A549 (cell line): ENCODE measurements around the gene GTPBP10. TPM values are rescaled to one million over a fixed set of nuclear protein-coding genes. Genes with fewer than 3 reads are reported as not detected.
"Not testable (repeated sequence)": the region's sequence is repeated elsewhere in the genome, so short reads cannot be mapped to it uniquely, and the experiment has no call there.

ENCODE experiments used
- ATAC-seq, 2 experiments: fragments of 200-7000 bp in 1 of 2; fragments of >200 bp in 1 of 2; cut with Nextera tagmentation in 1 of 2; cut with Tn5 transposase in 1 of 2; 3 replicates each; pipeline versions ENCODE4 v1.8.0 to v1.9.1; 2018 to 2020; ENCODE audit warnings: mild to moderate bottlenecking in 1 of 2, moderate library complexity in 1 of 2
- CTCF ChIA-PET: fragments of 300-600 bp; sonication (Branson Sonifier 250); formaldehyde crosslinking; extraction: SDS; loops from one replicate; lab custom pipeline; 2021; ENCODE audit warnings: antibody characterized with exemption, inconsistent platforms; lab: Yijun Ruan, JAX
- POLR2A ChIA-PET: fragments of 350-600 bp; formaldehyde crosslinking; extraction: SDS; loops from one replicate; lab custom pipeline; 2021; ENCODE audit warnings: antibody characterized with exemption, inconsistent platforms; lab: Yijun Ruan, JAX
- DNase-seq, 2 experiments: peaks; one replicate each; pipeline versions ENCODE4 v3.0.0 to v3.0.0-alpha.2; 2011 to 2016; ENCODE audit warnings: low read depth in 1 of 2, low spot score in 1 of 2
- FAIRE-seq: peaks from 2 replicates; lab custom pipeline; 2011; peaks lifted over from hg19 to GRCh38; lab: Jason Lieb, UNC
- H3K27ac ChIP-seq, 2 experiments: fragments of >200 bp; sonication (Bioruptor Twin); formaldehyde crosslinking; 3 replicates each; pipeline ENCODE4 v1.5.1; 2016 to 2017
- H3K4me1 ChIP-seq: fragments of >200 bp; sonication (Bioruptor Twin); formaldehyde crosslinking; 3 replicates; pipeline ENCODE4 v1.6.1; 2016
- H3K4me2 ChIP-seq: fragments of >200 bp; sonication (Bioruptor Twin); formaldehyde crosslinking; 3 replicates; pipeline ENCODE4 v1.6.1; 2016
- H3K4me3 ChIP-seq: fragments of >200 bp; sonication (Bioruptor Twin); formaldehyde crosslinking; 3 replicates; pipeline ENCODE4 v1.5.1; 2016
- H3K9me3 ChIP-seq: fragments of >200 bp; sonication (Bioruptor Twin); formaldehyde crosslinking; 3 replicates; pipeline ENCODE4 v1.6.1; 2016
- BHLHE40 ChIP-seq: IDR thresholded peaks from 2 replicates; pipeline ENCODE4 v1.6.1; 2012; ENCODE audit warnings: low read depth, low read length, inconsistent platforms
- CTCF ChIP-seq: fragments of >200 bp; sonication (Bioruptor Twin); formaldehyde crosslinking; IDR thresholded peaks from 3 replicates; pipeline ENCODE4 v1.5.1; 2016
- EHMT2 ChIP-seq: fragments of 200-600 bp; sonication (generic); IDR thresholded peaks from 2 replicates; pipeline ENCODE4 v1.6.1; 2016; ENCODE audit warnings: antibody characterized with exemption, low read depth, mild to moderate bottlenecking, moderate library complexity
- ELK1 ChIP-seq: fragments of 150-350 bp; IDR thresholded peaks from 2 replicates; pipeline ENCODE4 v1.6.1; 2014; ENCODE audit warnings: low read depth, mild to moderate bottlenecking, low read length
- EP300 ChIP-seq, 2 experiments: fragments of >200 bp; sonication (Bioruptor Twin); formaldehyde crosslinking; IDR thresholded peaks; 2 replicates in 1 of 2; 3 replicates in 1 of 2; pipeline ENCODE4 v1.6.1; 2016 to 2017
- FOSB ChIP-seq: fragments of 250-450 bp; sonication (Bioruptor Pico); IDR thresholded peaks from 2 replicates; pipeline ENCODE4 v1.5.0; 2020; ENCODE audit warnings: mild to moderate bottlenecking, moderate library complexity
- FOXS1 ChIP-seq: fragments of 250-450 bp; sonication (Bioruptor Pico); IDR thresholded peaks from 2 replicates; pipeline ENCODE4 v1.5.0; 2020; ENCODE audit warnings: mild to moderate bottlenecking, moderate library complexity
- HDAC2 ChIP-seq: fragments of 200-600 bp; sonication (generic); IDR thresholded peaks from 2 replicates; pipeline ENCODE4 v1.6.1; 2016
- NR3C1 ChIP-seq: fragments of >200 bp; sonication (Bioruptor Twin); formaldehyde crosslinking; IDR thresholded peaks from 3 replicates; pipeline ENCODE4 v1.6.1; 2017
- PHF8 ChIP-seq: fragments of 200-600 bp; sonication (generic); IDR thresholded peaks from 2 replicates; pipeline ENCODE4 v1.6.1; 2016; ENCODE audit warnings: low read depth, mild to moderate bottlenecking, antibody characterized with exemption, moderate library complexity, borderline replicate concordance
- RFX5 ChIP-seq: fragments of 450-650 bp; IDR thresholded peaks from 2 replicates; pipeline ENCODE4 v1.7.1; 2014; ENCODE audit warnings: antibody characterized with exemption, mild to moderate bottlenecking, moderate library complexity
- SMC3 ChIP-seq: fragments of >200 bp; sonication (Bioruptor Twin); formaldehyde crosslinking; IDR thresholded peaks from 3 replicates; pipeline ENCODE4 v1.6.1; 2018; ENCODE audit warnings: inconsistent platforms
- ZC3H11A ChIP-seq: fragments of 450-650 bp; IDR thresholded peaks from 2 replicates; pipeline ENCODE4 v1.6.1; 2014; ENCODE audit warnings: antibody characterized with exemption, mild to moderate bottlenecking
- ZSCAN20 ChIP-seq: fragments of 250-450 bp; sonication (Bioruptor Pico); IDR thresholded peaks from 2 replicates; pipeline ENCODE4 v1.8.0; 2022; ENCODE audit warnings: mild to moderate bottlenecking, moderate library complexity
- WGBS: methylation state at CpG from one replicate; pipeline ENCODE4 v1.1.6; 2017; ENCODE audit errors: missing lambda C conversion rate; 5-methylcytosine and 5-hydroxymethylcytosine counted together
- polyA plus RNA-seq, 4 experiments: library from polyadenylated mRNA; depleted of rRNA in 3 of 4; stranded (reverse); fragments of >200 nt; fragmentation: RNase III in 1 of 4; extraction: RNeasy Plus Mini Kit Qiagen cat#74134 plus additional on column Dnase treatment in 1 of 4; gene quantifications; 2 replicates in 3 of 4; 3 replicates in 1 of 4; pipeline ENCODE4 v1.2.3, GENCODE V29; 2011 to 2017
- TF ChIP-seq, protein P1 (sequence below): fragments of 200-600 bp; sonication (generic); IDR thresholded peaks from 2 replicates; pipeline ENCODE4 v1.6.1; 2016; ENCODE audit warnings: antibody characterized with exemption, mild to moderate bottlenecking, moderate library complexity
- TF ChIP-seq, protein P2 (sequence below): fragments of >200 bp; sonication (Bioruptor Twin); formaldehyde crosslinking; IDR thresholded peaks from 3 replicates; pipeline ENCODE4 v1.6.1; 2016

The GTPBP10 gene
- polyA plus RNA-seq, 2 of the 4 experiments (the other 2 are of a cell fraction) = 16.5 to 54.9 TPM

DNA sequence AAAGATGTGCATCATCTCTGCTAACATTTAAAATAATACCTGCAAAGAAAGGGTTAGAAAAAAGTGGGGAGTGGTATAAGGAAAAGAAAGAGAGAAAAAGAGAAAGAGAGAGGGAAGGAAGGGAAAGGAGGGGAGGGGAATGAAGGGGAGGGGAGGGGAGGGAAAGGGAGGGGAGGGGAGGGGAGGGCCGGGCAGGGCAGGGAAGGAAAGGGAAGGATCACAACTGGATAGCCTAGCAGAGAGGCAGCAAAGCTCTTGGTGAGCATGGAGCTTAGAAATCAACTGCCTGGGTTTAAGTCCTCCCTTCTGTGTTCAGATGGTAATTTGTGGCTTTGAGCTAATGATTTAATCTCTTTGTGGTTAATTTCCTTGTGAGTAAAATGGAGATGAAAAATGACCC, 20.0 kb upstream of the GTPBP10 start:
- Histone ChIP-seq H3K9me3 (0 out of 3 replicates have a peak, but pooled peaks cover 3% of the 10 kb centered on the region), H3K4me1 (0 out of 3 replicates have a peak, but pooled peaks cover under 1% of the 10 kb centered on the region), H3K4me3 (no peak overlapping the region), H3K27ac (no peak overlapping the region), H3K4me2 (no peak overlapping the region)
- TF ChIP-seq, protein P1, sequence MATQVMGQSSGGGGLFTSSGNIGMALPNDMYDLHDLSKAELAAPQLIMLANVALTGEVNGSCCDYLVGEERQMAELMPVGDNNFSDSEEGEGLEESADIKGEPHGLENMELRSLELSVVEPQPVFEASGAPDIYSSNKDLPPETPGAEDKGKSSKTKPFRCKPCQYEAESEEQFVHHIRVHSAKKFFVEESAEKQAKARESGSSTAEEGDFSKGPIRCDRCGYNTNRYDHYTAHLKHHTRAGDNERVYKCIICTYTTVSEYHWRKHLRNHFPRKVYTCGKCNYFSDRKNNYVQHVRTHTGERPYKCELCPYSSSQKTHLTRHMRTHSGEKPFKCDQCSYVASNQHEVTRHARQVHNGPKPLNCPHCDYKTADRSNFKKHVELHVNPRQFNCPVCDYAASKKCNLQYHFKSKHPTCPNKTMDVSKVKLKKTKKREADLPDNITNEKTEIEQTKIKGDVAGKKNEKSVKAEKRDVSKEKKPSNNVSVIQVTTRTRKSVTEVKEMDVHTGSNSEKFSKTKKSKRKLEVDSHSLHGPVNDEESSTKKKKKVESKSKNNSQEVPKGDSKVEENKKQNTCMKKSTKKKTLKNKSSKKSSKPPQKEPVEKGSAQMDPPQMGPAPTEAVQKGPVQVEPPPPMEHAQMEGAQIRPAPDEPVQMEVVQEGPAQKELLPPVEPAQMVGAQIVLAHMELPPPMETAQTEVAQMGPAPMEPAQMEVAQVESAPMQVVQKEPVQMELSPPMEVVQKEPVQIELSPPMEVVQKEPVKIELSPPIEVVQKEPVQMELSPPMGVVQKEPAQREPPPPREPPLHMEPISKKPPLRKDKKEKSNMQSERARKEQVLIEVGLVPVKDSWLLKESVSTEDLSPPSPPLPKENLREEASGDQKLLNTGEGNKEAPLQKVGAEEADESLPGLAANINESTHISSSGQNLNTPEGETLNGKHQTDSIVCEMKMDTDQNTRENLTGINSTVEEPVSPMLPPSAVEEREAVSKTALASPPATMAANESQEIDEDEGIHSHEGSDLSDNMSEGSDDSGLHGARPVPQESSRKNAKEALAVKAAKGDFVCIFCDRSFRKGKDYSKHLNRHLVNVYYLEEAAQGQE = no peak
- TF ChIP-seq, protein P2, sequence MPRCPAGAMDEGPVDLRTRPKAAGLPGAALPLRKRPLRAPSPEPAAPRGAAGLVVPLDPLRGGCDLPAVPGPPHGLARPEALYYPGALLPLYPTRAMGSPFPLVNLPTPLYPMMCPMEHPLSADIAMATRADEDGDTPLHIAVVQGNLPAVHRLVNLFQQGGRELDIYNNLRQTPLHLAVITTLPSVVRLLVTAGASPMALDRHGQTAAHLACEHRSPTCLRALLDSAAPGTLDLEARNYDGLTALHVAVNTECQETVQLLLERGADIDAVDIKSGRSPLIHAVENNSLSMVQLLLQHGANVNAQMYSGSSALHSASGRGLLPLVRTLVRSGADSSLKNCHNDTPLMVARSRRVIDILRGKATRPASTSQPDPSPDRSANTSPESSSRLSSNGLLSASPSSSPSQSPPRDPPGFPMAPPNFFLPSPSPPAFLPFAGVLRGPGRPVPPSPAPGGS = no peak
- TF ChIP-seq EP300 (IDR thresholded peaks at IDR 0.05) (no peak), FOXS1 (CRISPR knock-in tag) (no peak), ELK1 (no peak), ZSCAN20 (CRISPR knock-in tag) (no peak), SMC3 (no peak), PHF8 (no peak), FOSB (CRISPR knock-in tag) (no peak), HDAC2 (no peak), NR3C1 (no peak), BHLHE40 (no peak)
- DNase-seq (no peak), ATAC-seq (no peak), FAIRE-seq (no peak)
- CTCF ChIA-PET = no interaction called here
- POLR2A ChIA-PET = no interaction called here
- no CpG with 5 or more reads among the region's 1 CpG for WGBS

DNA sequence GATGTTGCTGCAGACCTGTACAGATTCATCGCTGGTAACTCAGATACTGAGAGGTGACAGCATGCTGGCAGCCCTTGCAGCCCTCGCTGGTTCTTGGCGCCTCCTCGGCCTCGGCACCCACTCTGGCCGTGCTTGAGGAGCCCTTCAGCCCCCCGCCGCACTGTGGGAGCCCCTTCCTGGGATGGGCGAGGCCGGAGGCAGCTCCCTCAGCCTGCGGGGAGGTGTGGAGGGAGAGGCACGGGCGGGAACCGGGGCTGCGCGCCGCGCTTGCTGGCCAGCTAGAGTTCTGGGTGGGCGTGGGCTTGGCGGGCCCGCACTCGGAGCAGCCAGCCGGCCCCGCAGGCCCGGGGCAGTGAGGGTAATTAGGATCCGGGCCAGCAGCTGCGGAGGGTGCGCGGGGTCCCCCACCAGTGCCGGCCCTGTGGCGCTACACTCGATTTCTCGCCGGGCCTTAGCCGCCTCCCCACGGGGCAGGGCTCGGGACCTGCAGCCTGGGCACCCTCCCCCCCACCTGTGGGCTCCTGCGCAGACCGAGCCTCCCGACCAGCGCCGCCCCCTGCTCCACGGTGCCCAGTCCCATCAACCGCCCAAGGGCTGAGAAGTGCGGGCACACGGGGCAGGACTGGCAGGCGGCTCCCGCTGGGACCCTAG, 12.2 kb upstream of the GTPBP10 start:
- no peak overlapping the region for H3K4me3 ChIP-seq
- H3K4me2 ChIP-seq = no peak overlapping the region
- 70% methylated on average over 21 of the region's 48 CpGs for WGBS
- TF ChIP-seq ZC3H11A (no peak), CTCF (no peak), EHMT2 (no peak), PHF8 (no peak), RFX5 (no peak)
- TF ChIP-seq, all 56 proteins: peak for 0
- Histone ChIP-seq H3K4me1 (no peaks in the 10 kb centered on the region), H3K9me3 (no peaks in the 10 kb centered on the region), H3K27ac (no peak overlapping the region)
- FAIRE-seq (no peak), ATAC-seq (no peak), DNase-seq (no peak)
- ChIA-PET CTCF (no interaction called here), POLR2A (no interaction called here)

DNA sequence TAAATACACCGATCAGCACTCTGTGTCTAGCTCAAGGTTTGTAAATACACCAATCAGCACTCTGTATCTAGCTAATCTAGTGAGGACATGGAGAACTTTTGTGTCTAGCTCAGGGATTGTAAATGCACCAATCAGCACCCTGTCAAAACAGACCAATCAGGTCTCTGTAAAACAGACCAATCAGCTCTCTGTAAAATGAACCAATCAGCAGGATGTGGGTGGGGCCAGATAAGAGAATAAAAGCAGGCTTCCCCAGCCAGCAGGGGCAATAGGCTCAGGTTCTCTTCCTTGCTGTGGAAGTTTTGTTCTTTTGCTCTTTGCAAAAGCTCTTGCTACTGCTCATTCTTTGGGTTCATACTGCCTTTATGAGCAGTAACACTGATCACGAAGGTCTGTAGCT, 11.6 kb upstream of the GTPBP10 start:
- WGBS = 41% methylated on average over 2 of the region's 2 CpGs
- FAIRE-seq, POLR2A ChIA-PET: not testable (repeated sequence)

More for the DNA sequence above, 11.6 kb upstream of the GTPBP10 start:
- H3K27ac ChIP-seq, ATAC-seq, DNase-seq, H3K4me2 ChIP-seq, H3K4me1 ChIP-seq, H3K9me3 ChIP-seq, CTCF ChIA-PET, H3K4me3 ChIP-seq: not testable (repeated sequence)
